CD4-positive, alpha-beta T cell treated with Interleukin-4 for 1 hour (primary cell): ENCODE results near the gene RANBP3.
"Not testable (repeated sequence)": the region's sequence is repeated elsewhere in the genome, so short reads cannot be mapped to it uniquely, and the experiment has no call there.

Experiments used
- DNase-seq, 2 donors: peaks; one replicate each; pipeline ENCODE4 v3.0.0-alpha.2; 2020 to 2022

Gene RANBP3

DNA sequence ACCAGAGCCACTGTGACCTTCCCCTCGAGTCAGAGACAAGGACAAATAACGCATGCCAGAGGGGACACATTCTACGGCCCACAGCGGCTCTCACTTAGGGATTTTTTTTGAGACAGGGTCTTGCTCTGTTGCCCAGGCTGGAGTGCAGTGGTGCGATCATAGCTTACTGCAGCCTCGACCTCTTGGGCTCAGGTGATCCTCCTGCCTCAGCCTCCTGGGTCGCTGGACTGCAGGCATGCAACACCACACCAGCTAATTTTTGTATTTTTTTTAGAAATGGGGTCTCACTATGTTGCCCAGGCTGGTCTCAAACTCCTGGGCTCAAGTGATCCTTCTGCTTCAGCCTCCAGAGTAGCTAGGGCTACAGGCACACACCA lies 28.1 kb upstream of the RANBP3 start:
- not testable (repeated sequence) for DNase-seq

DNA sequence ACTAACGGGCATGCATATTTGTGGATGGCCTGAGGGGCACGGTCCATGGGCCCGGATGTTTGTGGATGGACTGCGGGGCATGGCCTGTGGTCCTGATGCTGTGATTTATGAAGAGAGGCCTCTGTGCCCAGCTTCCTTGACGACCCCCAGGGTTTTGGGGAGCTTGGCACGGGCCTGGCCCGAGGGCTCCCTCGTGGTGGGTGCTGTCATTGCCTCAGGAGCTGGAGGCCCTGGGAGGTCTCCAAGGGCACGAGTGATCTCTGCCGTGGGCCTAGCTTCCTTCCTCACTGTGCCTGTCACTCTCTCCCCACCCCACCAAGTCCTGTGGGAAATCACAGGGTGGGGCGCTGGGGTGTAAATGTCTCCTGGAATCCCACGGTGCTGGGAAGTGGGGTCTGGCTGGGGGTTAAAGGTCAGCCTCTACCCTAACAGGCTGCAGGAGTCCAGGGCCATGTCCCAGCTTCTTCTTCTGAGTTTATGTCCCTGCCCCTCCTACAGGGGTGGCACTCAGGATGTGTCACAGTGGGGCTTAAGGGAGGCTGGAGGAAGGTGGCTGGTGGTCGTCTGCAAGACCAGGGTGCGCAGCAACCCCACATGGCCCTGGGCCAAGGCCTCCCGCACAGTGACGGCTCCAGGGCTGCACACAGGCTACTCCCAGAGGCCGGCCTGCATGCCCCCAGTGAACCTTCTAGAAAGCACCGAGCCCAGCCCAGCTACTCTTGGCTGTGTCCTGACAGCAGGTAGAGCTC lies 27.6 kb upstream of the RANBP3 start:
- DNase-seq = no peak

DNA sequence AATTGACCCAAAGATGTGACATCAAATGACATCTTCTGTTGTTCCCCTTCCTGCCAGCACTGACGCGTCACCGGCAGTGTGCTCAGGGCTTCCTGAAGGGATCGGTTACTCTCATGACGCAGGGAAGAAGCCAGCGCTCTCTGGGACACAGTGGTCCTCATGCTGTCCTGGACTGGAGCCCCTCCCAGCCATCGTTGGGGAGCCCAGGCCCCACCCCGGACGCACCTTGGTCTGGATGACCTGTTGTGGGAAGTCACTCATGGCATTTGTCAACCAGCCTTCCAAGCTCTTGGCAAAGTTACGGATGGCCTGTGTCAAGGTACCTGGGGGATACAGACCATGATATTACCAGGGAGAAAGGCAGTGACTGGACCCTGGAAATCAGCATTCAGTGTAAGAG lies 26.0 kb upstream of the RANBP3 start:
- DNase-seq = no peak

DNA sequence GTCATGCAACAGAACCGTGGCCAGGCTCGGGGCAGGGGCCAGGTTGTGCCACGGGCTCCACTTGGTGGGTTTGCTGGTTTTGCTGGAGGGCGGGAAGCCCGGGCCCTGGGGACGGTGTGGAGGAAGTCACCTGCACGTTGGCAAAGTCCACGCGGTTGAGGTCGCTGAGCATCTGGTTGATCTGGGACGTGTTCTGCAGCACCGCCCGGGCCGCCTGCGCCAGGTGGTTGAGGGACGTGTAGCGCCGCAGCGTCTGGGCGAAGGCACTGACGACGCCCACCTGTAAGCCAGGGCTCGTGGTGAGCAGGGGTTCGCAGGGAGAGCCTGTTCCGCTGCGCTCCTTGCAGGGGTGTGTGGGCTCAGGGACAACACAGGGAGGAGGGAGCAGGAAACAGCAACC lies 24.7 kb upstream of the RANBP3 start:
- no peak for DNase-seq

DNA sequence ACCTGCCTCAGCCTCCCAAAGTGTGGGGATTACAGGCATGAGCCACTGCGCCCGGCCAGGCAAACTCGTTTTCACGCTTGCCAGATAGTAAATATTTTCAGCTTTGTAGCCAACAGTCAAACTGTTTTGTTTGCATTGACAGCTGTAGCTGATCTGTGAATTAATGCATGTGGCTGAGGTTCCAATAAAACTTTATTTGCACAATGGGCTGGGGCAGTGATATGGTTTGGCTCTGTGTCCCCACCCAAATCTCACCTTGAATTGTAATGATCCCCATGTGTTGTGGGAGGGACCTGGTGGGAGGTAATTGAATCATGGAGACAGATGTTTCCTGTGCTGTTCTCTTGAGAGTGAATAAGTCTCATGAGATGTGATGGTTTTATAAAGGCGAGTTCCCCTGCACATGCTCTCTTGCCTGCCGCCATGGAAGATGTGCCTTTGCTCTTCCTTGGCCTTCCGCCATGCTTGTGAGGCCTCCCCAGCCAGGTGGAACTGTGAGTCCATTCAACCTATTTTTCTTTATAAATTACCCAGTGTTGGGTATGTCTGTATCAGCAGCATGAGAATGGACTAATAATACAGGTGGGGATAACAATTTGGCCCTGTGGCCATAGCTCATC lies 22.4 kb upstream of the RANBP3 start:
- DNase-seq = no peak

DNA sequence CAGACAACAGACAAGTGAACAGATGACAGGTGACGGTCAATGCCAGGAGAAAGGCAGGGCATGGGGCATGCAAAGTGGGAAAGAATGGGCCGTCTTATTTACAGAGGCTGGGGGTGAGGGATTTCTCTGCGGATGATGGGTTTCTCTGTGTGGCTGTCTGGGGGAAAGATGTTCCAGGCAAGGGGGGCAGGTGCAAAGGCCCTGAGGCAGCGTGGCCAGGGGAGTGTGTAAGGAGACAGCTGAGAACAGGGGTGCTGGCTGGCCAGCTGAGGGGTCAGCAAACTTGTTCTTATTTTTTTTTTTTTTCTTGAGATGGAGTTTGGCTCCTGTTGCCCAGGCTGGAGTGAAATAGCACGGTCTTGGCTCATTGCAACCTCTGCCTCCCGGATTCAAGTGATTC lies 21.8 kb upstream of the RANBP3 start:
- no peak for DNase-seq

DNA sequence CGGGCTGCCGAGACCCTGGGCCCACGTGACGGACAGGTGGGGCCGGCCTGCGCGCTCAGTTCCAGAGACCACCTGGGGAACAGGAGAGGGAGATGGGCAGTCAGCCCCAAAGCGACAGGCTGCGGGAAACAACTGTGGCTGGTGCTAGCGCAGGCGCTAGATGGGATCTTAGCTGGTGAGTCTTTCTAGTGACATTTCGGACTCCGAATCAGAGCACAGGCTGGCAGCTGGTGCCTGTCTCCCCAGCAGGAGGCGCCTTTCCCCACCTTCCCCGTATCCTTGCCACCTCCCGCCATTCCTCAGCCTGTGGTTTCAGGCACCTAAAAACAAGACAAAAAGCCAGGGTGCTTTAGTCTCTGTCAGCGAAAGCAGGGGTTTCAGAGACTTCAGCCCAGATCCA lies 19.4 kb upstream of the RANBP3 start:
- DNase-seq = no peak

DNA sequence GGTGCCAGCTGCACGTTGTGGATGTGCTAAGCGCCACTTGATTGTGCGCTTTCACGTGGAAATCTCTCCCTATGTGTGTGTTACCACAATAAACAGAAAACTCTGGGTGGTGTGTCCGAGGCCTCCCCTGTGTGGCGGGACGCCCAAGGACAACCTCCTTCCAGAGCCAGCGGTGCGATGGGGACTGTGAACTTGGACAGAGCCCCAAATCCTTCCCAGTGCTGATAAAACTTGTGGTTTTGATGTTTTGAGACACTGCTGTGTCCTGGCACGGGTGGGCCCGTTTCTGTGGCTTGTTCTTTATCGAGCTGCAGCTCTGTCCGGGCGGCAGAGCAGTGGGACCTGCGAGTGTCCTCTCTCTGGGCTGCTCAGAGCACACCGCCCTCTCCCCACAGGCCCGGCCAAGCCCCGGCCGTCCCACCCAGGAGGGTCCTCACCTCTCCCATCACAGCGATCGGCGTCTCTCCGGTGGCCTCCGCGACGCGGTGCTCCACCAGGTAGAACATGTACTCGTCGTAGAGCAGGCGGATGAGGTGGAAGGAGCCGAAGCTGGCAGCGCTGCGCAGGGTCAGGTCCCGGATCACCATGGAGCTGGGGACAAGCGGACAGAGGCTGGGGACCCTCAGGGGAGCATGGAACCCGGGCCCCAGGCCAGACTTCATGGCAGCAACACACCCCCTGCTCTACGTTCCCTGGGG lies 18.8 kb upstream of the RANBP3 start:
- no peak for DNase-seq

DNA sequence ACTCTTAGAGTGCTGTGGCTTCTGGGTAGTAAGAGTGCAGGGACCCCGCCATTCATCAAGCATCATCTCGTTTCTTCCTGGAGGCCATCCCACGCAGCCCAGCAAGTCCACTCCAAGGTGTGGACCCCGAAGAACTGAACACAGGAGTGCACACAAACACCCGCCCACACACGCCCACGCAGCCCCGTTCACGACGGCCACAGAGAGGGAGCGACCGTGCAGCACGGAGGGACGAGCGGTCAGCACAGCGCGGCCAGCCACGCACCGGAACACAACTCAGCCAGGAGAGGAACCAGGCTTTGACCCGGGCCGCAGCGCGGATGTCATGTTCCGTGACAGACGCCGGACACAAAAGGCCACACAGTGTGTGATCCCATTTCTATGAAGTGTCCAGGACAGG lies 18.2 kb upstream of the RANBP3 start:
- no peak for DNase-seq

DNA sequence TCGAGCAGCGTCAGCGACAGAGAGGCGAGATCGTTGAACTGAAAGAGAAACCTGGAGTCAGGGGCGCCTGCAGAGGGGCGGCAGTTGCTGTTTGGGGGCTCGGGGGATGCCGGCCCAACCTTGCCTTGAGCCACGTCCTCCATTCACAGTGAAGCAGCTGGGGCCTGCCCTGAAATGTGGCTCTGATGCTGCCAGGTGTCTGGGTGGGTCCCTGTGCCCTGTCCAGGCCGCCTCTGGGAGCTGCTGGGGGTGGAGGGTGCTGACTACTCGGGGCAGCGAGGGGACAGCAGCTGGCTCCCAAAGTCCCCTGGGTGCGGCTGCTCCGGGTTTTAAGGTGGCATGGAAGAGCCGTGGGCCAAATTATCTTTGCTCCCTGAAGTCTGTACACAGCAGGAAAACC lies 17.7 kb upstream of the RANBP3 start:
- no peak for DNase-seq

DNA sequence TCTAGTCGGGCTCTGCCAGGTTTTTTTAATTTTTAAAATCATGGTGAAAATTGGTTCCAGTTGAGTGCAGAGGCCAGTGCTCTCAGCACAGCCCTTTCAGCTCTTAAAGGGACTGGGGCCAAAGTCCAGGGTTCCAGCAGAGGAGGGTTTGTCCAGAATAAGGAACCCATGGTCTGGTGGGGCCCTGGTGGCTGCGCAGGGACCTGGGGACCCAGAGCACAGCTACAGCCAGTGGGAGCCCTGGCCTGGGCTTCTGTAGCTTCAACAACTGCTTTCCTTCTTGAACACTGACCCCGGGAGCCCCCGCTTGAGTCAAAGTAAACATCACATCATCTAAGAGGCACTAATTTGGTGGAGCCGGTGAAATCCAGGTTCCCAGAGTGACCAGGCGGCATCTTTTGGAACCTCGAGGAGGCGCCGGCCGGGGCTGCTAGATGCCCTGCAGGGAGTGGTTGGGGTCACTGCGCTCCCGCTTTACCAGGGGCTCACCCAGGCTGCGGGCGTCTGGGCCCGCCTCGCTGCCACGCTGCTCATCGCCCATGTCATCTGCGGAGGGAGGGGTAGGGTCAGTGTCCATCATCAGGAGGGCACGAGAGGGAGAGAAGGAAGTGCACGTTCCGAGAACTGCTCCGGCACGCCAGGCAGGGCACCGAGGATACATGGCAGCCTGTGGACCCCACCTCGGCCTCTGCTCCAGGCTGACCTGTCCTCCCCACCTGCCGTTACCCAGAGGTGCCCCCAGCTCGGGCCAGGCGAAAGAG lies 16.6 kb upstream of the RANBP3 start:
- no peak for DNase-seq

DNA sequence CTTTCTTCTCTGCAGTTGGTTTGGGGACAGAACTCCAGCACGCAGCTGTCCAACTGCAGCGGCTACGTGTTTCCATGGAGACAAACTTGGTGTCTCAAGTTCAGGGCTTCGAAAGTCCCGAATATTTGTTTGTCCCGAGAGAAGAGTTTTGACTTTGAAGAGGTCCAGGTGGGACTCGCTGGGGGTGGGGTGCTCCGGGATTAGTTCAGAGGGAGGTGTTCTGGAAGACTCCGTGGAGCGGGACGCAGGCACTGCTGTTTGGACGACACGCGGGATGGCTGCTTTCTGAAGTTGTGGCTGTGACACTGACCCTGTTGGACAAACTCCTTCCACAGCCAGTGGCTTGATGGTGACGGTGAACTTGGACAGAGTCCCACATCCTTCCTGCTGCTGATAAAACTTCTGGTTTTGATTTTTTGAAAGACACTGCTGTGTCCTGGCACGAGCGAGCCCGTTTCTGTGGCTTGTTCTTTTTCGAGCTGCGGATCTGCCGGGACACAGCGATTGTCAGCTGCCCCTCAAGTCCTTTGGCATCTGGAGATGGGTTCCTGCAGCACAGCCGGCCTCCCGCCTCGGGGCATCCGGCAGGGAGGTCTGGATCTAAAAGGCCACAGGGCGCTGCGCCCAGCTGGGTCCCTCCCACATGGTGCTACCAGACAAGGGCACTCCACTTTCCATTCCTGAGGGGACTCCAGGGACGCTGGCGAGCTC lies 15.9 kb upstream of the RANBP3 start:
- DNase-seq = no peak

DNA sequence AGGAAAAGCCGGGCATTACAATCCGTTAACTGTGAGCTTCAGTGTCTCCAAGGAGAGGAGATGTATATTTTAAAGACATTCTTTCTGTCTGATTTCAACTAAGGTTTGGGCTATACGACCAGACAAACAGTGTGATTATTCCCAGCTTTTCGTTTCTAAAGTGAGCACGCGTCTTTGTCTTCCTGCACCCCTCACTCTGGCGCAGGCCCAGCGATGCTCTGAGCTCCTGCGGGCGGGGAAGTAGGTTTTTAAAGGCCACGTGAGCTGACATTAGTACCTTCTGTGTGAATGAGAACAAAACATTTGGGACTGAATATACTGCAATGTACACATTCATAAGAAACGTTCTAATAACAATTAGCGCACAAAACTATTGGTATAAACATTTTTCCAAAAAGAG lies 15.3 kb upstream of the RANBP3 start:
- no peak for DNase-seq

DNA sequence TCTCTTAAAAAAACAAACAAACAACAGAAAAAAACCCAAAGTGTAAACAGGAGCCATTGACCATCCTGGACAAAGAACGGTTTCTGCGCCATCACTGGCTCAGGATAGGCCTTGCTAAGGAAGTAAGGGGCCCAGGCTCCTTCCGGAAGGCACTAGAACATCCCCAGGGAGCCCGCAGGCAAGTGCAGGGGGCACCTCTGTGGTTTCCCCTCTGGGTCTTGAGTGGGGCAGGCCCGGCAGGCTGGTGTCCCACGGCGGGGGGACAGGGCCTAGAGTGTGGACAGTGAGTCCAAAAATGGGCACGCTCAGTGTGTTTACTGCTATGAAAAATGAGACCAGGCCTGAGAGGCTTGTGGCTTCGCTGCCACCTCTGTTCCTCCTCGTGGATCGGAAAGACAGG lies 14.8 kb upstream of the RANBP3 start:
- no peak for DNase-seq

DNA sequence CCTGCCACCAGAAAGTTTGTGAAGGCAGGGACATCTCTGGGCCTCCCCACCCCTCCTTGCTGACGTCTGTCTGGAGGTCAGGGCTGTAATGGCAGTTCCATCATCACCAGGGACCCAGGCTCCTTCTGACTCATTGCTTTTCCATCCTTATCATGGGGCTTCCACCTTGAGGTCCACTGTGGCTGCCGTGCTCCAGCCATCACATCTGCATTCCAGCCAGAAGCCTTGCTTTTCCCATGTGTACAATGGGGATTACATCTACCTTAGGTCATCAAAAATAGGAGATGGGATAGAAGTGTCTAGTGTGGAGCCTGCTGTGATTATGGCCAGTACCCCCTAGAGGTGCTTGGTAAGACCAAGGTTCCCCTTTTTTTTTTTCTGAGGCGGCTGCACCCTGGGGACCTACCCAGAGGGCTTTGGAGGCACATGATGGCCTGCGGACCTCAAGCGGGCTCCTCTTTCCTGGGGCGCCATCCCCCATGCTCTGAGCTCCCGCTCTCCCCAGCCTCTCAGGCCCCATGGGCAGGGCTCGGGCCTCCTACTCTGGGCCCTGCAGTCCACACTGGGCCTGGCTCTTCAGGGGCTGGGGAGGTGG lies 13.4 kb upstream of the RANBP3 start:
- DNase-seq = no peak

DNA sequence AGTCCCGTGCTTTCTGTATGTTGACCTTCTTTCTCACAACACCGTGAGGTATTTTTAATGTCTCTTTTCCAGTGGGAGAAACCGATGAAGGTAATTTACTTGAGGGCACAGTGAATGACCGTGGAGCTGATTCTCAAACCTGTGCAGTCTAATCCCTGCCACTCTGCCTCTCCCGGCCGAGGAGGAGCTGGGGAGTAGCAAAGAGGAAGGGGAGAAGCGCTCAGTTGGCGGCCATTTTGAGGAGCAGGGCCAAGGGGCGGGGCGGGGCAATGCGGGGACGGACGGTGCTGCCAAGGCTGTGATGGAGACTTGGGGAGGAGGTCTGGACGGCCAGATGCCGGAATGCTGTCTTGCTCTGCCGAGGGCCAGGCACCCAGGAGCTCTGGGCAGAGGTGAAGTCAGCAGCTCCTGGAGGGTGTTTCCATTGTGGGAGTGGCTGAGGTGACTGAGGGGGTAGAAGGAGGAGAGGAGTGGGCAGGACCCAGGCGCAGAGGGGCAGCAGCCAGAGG lies 12.4 kb upstream of the RANBP3 start:
- no peak for DNase-seq

DNA sequence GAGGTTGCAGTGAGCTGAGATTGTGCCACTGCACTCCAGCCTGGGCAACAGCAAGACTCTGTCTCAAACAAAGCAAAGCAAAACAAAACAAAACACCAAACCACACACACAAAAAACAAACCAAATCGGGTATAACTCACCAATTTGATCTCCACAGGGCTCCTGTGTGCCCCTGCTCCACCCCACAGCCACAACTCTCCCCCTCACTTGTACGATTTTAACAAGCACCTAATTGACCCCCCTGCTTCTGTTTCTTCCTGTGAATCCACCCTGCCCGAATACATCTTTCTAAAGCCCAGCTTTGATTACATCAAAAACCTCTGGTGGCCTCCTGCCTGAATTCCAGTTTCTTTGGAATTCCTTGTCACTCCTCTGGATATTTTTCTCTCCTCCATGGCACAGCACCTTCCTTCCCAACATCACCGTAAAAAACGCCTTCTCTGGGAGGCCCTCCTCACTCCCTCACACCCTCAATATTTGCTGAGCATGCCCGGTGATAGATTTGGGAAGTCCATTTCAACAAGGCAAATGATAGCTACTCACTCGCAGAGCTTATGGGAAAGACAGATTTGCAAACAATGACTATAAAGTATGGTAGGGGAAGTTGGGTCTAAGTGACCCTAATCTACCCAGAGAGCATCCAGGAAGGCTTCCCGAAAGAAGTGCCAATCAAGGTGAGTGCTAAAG lies 11.6 kb upstream of the RANBP3 start:
- no peak for DNase-seq

DNA sequence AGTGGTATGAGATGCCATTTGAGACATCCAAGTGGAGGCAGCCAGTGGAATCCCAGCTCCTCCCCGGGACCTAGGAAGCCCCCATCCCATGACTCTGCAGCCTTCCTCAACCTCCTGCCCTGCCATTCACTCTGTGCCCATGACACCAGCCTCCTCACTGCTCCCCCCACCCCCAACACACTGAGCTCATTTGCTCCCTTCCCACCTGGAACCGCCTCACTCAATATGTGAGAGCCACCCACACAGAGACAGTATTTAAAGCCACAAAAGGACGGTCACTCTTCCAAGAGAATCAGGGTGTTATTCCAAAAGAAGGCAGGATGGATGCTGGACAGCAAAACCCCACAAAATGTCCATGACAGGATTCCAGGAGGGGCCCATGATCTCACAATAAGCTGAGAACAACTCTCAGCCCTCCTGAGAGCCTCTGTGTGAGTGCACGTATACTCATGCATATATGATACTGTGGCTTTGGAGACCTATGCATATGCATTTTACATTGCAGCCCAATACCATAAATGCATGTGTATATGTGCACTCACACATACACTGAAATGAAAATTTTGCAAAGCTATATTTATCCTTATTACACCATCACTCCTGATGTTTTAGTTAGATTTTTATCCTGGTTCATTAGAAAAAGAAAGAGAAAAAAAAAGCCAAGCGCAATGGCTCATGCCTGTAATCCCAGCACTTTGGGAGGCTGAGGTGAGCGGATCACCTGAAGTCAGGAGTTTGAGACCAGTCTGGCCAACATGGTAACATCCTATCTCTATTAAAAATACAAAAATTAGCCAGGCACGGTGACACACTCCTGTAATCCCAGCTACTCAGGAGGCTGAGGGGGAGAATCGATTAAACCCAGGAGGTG lies 10.8 kb upstream of the RANBP3 start:
- no peak for DNase-seq

DNA sequence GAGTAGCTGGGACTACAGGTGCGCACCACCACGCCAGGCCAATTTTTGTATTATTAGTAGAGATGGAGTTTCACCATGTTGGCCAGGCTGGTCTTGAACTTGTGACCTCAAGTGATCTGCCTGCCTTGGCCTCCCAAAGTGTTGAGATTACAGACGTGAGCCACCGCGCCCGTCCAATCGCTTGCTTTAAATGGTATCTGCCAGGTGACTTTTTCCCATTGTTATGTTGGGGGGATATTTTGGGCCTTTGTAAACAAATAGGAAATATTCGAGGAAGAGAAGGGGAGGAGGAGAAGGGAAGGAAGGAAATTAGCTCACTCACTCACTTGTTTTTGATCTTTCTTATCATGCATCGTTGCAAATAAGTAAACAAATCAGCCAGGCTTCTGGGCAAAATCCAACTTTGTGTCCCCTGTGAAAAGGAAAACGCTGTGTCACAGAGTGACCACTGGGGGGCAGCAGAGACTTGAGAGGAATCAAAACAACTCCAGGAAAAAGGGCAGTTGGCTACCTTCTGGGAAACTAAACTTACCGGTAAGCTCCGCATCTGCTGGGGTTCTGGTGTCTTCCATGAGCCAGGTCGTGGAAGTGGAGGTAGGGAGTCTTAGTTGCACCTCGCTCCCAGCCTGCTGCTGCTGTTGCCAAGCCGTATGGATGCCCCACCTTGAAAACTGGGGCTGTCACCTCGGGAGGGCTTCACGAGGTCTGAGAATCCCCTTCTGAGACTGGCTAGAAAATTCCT lies 9.3 kb upstream of the RANBP3 start:
- peak; percentile 70 to 77 for DNase-seq

DNA sequence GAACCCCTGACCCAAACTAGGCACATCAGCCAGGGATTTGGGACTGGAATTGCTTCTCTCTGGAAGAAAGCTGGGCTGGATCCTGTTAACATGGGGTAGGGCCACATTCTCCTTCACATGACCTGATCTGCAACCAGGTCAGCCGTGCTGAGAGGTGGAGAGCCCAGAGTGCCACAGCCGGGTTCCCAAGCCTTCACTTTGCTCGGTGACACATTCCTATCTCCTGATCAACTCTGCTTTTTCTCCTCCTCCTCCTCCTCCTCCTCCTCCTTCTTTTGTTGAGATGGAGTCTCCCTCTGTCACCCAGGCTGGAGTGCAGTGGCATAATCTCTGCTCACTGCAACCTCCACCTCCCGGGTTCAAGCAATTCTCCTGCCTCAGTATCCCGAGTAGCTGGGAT lies 7.9 kb upstream of the RANBP3 start:
- DNase-seq = not testable (repeated sequence)
